CD14-positive monocyte (primary cell): Measurements from ENCODE around the gene MAGEB17. TPM values are rescaled to one million over a fixed set of nuclear protein-coding genes. Genes with fewer than 3 reads are reported as not detected.

ENCODE experiments used
- DNase-seq, 3 donors: peaks; one replicate each; pipeline ENCODE4 v3.0.0-alpha.2; 2011 to 2022
- H2AFZ ChIP-seq: 2 replicates; pipeline ENCODE4 v1.6.0; 2012; ENCODE audit warnings: mild to moderate bottlenecking, low read depth, low read length, inconsistent platforms; ENCODE audit not compliant: insufficient read depth, poor library complexity, severe bottlenecking
- H3K27ac ChIP-seq, 2 donors: 1 replicate in 1 of 2; 2 replicates in 1 of 2; pipeline ENCODE4 v1.5.1; 2012 to 2013; ENCODE audit warnings: low read length in 2 of 2, control low read depth in 1 of 2, inconsistent platforms in 1 of 2, low read depth in 1 of 2, mild to moderate bottlenecking in 1 of 2
- H3K27me3 ChIP-seq, 2 donors: one replicate each; pipeline versions ENCODE4 v1.6.0 to v1.6.1; 2011 to 2013; ENCODE audit warnings: low read length in 2 of 2; ENCODE audit not compliant: control insufficient read depth in 2 of 2, insufficient read depth in 2 of 2
- H3K36me3 ChIP-seq, 2 donors: replicated peaks in 1 of 2; 1 replicate in 1 of 2; 2 replicates in 1 of 2; pipeline versions ENCODE4 v1.5.1 to v1.6.1; 2012 to 2013; ENCODE audit warnings: low read length in 2 of 2, control low read depth in 1 of 2, inconsistent platforms in 1 of 2, mild to moderate bottlenecking in 1 of 2; ENCODE audit not compliant: insufficient read depth in 2 of 2, control insufficient read depth in 1 of 2
- H3K4me1 ChIP-seq, 2 donors: 1 replicate in 1 of 2; 2 replicates in 1 of 2; pipeline versions ENCODE4 v1.5.1 to v1.6.1; 2012 to 2013; ENCODE audit warnings: low read length in 2 of 2, control low read depth in 1 of 2, inconsistent platforms in 1 of 2, mild to moderate bottlenecking in 1 of 2, moderate library complexity in 1 of 2; ENCODE audit not compliant: insufficient read depth in 2 of 2, control insufficient read depth in 1 of 2
- H3K4me2 ChIP-seq: replicated peaks from 2 replicates; pipeline ENCODE3; 2012; ENCODE audit warnings: low read length, moderate library complexity, mild to moderate bottlenecking; ENCODE audit not compliant: poor library complexity, severe bottlenecking; ENCODE audit errors: extremely low read depth
- H3K4me3 ChIP-seq, 3 experiments: fragments of 200-600 bp in 1 of 3; sonication (generic) in 1 of 3; replicated peaks in 1 of 3; 1 replicate in 2 of 3; 2 replicates in 1 of 3; pipeline ENCODE4 v1.5.1; 2011 to 2013; ENCODE audit warnings: low read length in 3 of 3, mild to moderate bottlenecking in 3 of 3, control low read depth in 2 of 3, low read depth in 2 of 3, inconsistent platforms in 1 of 3, moderate library complexity in 1 of 3
- H3K79me2 ChIP-seq: 2 replicates; pipeline ENCODE4 v1.6.0; 2012; ENCODE audit warnings: mild to moderate bottlenecking, control low read depth, inconsistent platforms, low read length, moderate library complexity; ENCODE audit not compliant: insufficient read depth
- H3K9ac ChIP-seq: 2 replicates; pipeline ENCODE4 v1.6.0; 2017; ENCODE audit warnings: low read length, mild to moderate bottlenecking; ENCODE audit not compliant: insufficient read depth, poor library complexity, severe bottlenecking
- H3K9me3 ChIP-seq, 2 donors: replicated peaks in 1 of 2; 1 replicate in 1 of 2; 2 replicates in 1 of 2; pipeline versions ENCODE4 v1.5.1 to v1.6.1; 2012 to 2013; ENCODE audit warnings: low read length in 2 of 2, control low read depth in 1 of 2; ENCODE audit not compliant: control insufficient read depth in 1 of 2, insufficient read depth in 1 of 2
- H4K20me1 ChIP-seq: 2 replicates; pipeline ENCODE4 v1.6.0; 2012; ENCODE audit warnings: mild to moderate bottlenecking, low read length, control low read depth, moderate library complexity; ENCODE audit not compliant: insufficient read depth
- H3K27ac Mint-ChIP-seq, 7 donors: one replicate each; pipeline ENCODE4 v1.8.0; 2020; ENCODE audit warnings: mild to moderate bottlenecking in 7 of 7, mixed read lengths in 7 of 7, moderate library complexity in 6 of 7, inconsistent platforms in 2 of 7
- H3K27me3 Mint-ChIP-seq, 3 donors: one replicate each; pipeline ENCODE4 v1.8.0; 2021 to 2022; ENCODE audit warnings: low read depth in 3 of 3, mild to moderate bottlenecking in 3 of 3, mixed read lengths in 3 of 3, moderate library complexity in 3 of 3, inconsistent platforms in 1 of 3
- H3K36me3 Mint-ChIP-seq, 2 donors: one replicate each; pipeline ENCODE4 v1.8.0; 2020; ENCODE audit warnings: mixed read lengths in 2 of 2, inconsistent platforms in 1 of 2, mild to moderate bottlenecking in 1 of 2
- H3K4me1 Mint-ChIP-seq: one replicate; pipeline ENCODE4 v1.8.0; 2020; ENCODE audit warnings: mild to moderate bottlenecking, mixed read lengths
- H3K4me3 Mint-ChIP-seq, 2 donors: one replicate each; pipeline ENCODE4 v1.8.0; 2020; ENCODE audit warnings: mild to moderate bottlenecking in 2 of 2, mixed read lengths in 2 of 2, moderate library complexity in 1 of 2
- H3K9me3 Mint-ChIP-seq, 7 donors: one replicate each; pipeline ENCODE4 v1.8.0; 2020 to 2022; ENCODE audit warnings: mixed read lengths in 7 of 7, mild to moderate bottlenecking in 6 of 7, moderate library complexity in 6 of 7, inconsistent platforms in 2 of 7
- intact Hi-C, 2 donors: fragments of 100-400 bp; cut with micrococcal nuclease; formaldehyde crosslinking; loops; one replicate each; pipeline versions ENCODE4 v1.15.0 to v1.15.1; 2023
- polyA plus RNA-seq, 3 donors: library from polyadenylated mRNA; depleted of rRNA in 1 of 3; unstranded in 2 of 3; stranded (reverse) in 1 of 3; fragments of 300-500 nt in 2 of 3; fragments of >200 nt in 1 of 3; fragmentation: Illumina TruSeq in 2 of 3; gene quantifications; 1 replicate in 2 of 3; 2 replicates in 1 of 3; pipeline ENCODE4 v1.2.3, GENCODE V29; 2012 to 2021
- TF ChIP-seq, protein P1 (sequence below): fragments of 200-600 bp; IDR thresholded peaks from one replicate; pipeline ENCODE4 v1.8.0; 2022; ENCODE audit warnings: antibody characterized with exemption, mild to moderate bottlenecking

The MAGEB17 gene
- polyA plus RNA-seq, 3 donors: 0.13 TPM; not detected in 2

DNA sequence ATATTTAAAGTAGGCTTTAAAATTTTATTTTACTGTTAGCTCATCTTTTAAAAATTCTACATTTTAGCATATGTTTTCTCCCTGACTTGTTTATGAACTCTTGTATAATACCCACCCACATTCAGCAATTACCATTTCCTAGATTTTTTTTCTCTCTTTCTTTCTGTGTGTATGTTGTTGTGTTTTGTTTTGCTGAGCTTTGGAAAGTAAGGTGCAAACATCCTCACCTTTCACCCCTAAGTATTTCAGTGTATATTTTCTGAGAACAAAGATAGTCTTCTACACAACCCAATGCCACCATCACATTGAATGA is 25.1 kb upstream of the MAGEB17 start:
- Histone ChIP-seq H2AFZ (no peak overlapping the region), H3K36me3 (no peaks in the 10 kb centered on the region), H3K4me2 (no peak overlapping the region), H3K9me3 (no peaks in the 10 kb centered on the region), H3K9ac (no peak overlapping the region), H3K27me3 (peaks cover 3 to 47% of the 10 kb centered on the region in 2 donors), H3K79me2 (no peaks in the 10 kb centered on the region), H3K4me1 (peaks cover 8% of the 10 kb centered on the region in 2 donors), H4K20me1 (no peaks in the 10 kb centered on the region), H3K27ac (no peak overlapping the region), H3K4me3 (no peak overlapping the region)
- H3K27me3 Mint-ChIP-seq: peaks cover 5 to 24% (median 6%) of the 10 kb centered on the region in 3 donors
- intact Hi-C loops: no loop called here
- H3K36me3 Mint-ChIP-seq: no peaks in the 10 kb centered on the region
- TF ChIP-seq, protein P1, sequence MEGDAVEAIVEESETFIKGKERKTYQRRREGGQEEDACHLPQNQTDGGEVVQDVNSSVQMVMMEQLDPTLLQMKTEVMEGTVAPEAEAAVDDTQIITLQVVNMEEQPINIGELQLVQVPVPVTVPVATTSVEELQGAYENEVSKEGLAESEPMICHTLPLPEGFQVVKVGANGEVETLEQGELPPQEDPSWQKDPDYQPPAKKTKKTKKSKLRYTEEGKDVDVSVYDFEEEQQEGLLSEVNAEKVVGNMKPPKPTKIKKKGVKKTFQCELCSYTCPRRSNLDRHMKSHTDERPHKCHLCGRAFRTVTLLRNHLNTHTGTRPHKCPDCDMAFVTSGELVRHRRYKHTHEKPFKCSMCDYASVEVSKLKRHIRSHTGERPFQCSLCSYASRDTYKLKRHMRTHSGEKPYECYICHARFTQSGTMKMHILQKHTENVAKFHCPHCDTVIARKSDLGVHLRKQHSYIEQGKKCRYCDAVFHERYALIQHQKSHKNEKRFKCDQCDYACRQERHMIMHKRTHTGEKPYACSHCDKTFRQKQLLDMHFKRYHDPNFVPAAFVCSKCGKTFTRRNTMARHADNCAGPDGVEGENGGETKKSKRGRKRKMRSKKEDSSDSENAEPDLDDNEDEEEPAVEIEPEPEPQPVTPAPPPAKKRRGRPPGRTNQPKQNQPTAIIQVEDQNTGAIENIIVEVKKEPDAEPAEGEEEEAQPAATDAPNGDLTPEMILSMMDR: no peak
- no peak for DNase-seq
- no peak overlapping the region for H3K4me3 Mint-ChIP-seq
- H3K9me3 Mint-ChIP-seq: peaks cover 0 to 6% (median 4%) of the 10 kb centered on the region in 7 donors
- no peak overlapping the region for H3K27ac Mint-ChIP-seq
- peaks cover 9% of the 10 kb centered on the region for H3K4me1 Mint-ChIP-seq

DNA sequence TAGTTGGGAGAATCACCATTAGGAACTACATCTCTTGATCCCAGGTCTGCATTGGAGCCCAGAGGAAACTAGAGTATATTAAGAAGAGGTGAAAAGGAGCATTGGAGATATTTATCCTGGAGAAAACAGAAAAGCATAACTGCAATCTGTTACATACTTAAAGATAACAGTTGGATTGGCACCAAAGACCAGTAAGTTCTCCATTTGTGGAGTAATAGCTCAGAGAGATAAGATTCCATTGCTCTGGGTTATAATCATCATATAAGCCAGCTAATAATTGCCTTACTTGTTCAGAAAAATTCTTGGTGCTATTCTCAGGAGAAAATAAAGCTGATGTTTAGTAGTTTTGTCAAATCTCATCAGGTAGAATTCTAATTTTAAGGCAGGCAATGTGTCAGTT is 23.3 kb upstream of the MAGEB17 start:
- Histone ChIP-seq H3K9me3 (no peaks in the 10 kb centered on the region), H3K27me3 (peaks cover 3 to 54% of the 10 kb centered on the region in 2 donors), H3K36me3 (no peaks in the 10 kb centered on the region), H3K4me1 (no peaks in the 10 kb centered on the region), H3K9ac (no peak overlapping the region), H3K79me2 (no peaks in the 10 kb centered on the region), H3K27ac (no peak overlapping the region), H3K4me2 (no peak overlapping the region), H2AFZ (no peak overlapping the region), H3K4me3 (no peak overlapping the region), H4K20me1 (no peaks in the 10 kb centered on the region)
- Mint-ChIP-seq H3K27me3 (peaks cover 3 to 28% (median 6%) of the 10 kb centered on the region in 3 donors), H3K36me3 (no peaks in the 10 kb centered on the region), H3K4me3 (no peak overlapping the region), H3K27ac (no peak overlapping the region), H3K9me3 (peaks cover 0 to 6% (median 4%) of the 10 kb centered on the region in 7 donors), H3K4me1 (no peaks in the 10 kb centered on the region)
- TF ChIP-seq, protein P1: no peak
- intact Hi-C loops: no loop called here
- DNase-seq: no peak
